Endodermal cell (in vitro differentiated cells): ENCODE measurements around the gene MARK4. TPM values are rescaled to one million over a fixed set of nuclear protein-coding genes. Genes with fewer than 3 reads are reported as not detected.

Source experiments
- DNase-seq: peaks from one replicate; pipeline ENCODE4 v3.0.0-alpha.2; 2017
- H3K27ac ChIP-seq: 2 replicates; pipeline ENCODE4 v1.5.1; 2013; ENCODE audit warnings: mild to moderate bottlenecking, low read depth, low read length, moderate library complexity
- H3K27me3 ChIP-seq: 2 replicates; pipeline ENCODE4 v1.6.1; 2013; ENCODE audit warnings: mild to moderate bottlenecking, low read length, moderate library complexity; ENCODE audit not compliant: insufficient read depth, control insufficient read depth, poor library complexity, severe bottlenecking
- H3K36me3 ChIP-seq: 2 replicates; pipeline ENCODE4 v1.7.0; 2013; ENCODE audit warnings: mild to moderate bottlenecking, low read length, moderate library complexity; ENCODE audit not compliant: control insufficient read depth, insufficient read depth
- H3K4me1 ChIP-seq: one replicate; pipeline ENCODE4 v1.7.0; 2013; ENCODE audit warnings: low read length; ENCODE audit not compliant: control insufficient read depth, insufficient read depth
- H3K4me3 ChIP-seq: 2 replicates; pipeline ENCODE4 v1.5.1; 2013; ENCODE audit warnings: mild to moderate bottlenecking, low read length, moderate library complexity
- H3K9ac ChIP-seq: 2 replicates; pipeline ENCODE4 v1.6.1; 2013; ENCODE audit warnings: mild to moderate bottlenecking, low read length, moderate library complexity; ENCODE audit not compliant: poor library complexity, severe bottlenecking; ENCODE audit errors: extremely low read depth
- H3K9me3 ChIP-seq: 2 replicates; pipeline ENCODE4 v1.6.1; 2013; ENCODE audit warnings: mild to moderate bottlenecking, low read length, moderate library complexity; ENCODE audit not compliant: control insufficient read depth
- H3K27ac Mint-ChIP-seq: 2 replicates; pipeline ENCODE4 v1.8.0; 2020; ENCODE audit warnings: mixed read lengths
- H3K27me3 Mint-ChIP-seq: 2 replicates; pipeline ENCODE4 v1.8.0; 2021; ENCODE audit warnings: mild to moderate bottlenecking, mixed read lengths; ENCODE audit not compliant: insufficient read depth
- H3K36me3 Mint-ChIP-seq: 2 replicates; pipeline ENCODE4 v1.8.0; 2020; ENCODE audit warnings: low read depth, mixed read lengths
- H3K4me1 Mint-ChIP-seq: 2 replicates; pipeline ENCODE4 v1.8.0; 2020; ENCODE audit warnings: mixed read lengths
- H3K4me3 Mint-ChIP-seq: 2 replicates; pipeline ENCODE4 v1.8.0; 2020; ENCODE audit warnings: mild to moderate bottlenecking, moderate library complexity, mixed read lengths
- H3K9me3 Mint-ChIP-seq: 2 replicates; pipeline ENCODE4 v1.8.0; 2020; ENCODE audit warnings: mild to moderate bottlenecking, mixed read lengths
- CTCF ChIP-seq: fragments of 200-600 bp; sonication (generic); conservative IDR thresholded peaks from 2 replicates; pipeline ENCODE4 v1.5.0; 2021; ENCODE audit warnings: antibody characterized with exemption, mild to moderate bottlenecking
- WGBS, 2 experiments: methylation state at CpG; one replicate each; pipeline versions ENCODE4 v1.1.5 to v1.1.7; 2013; ENCODE audit warnings: missing lambda C conversion rate in 2 of 2, mixed read lengths in 1 of 2; ENCODE audit not compliant: insufficient coverage in 1 of 2, insufficient read length in 1 of 2; 5-methylcytosine and 5-hydroxymethylcytosine counted together
- total RNA-seq, 2 donors: library from RNA; stranded (reverse); fragmentation: NEBNext Ultra II Directional in 1 of 2; extraction: Animal tissue kit (Norgen Biotek cat#: 25700) in 1 of 2; gene quantifications; 2 replicates in 1 of 2; 3 replicates in 1 of 2; pipeline ENCODE4 v1.2.1, GENCODE V29; 2021

Gene MARK4
- total RNA-seq, 2 donors from 2014 or later: 74.6 to 90.6 TPM

DNA sequence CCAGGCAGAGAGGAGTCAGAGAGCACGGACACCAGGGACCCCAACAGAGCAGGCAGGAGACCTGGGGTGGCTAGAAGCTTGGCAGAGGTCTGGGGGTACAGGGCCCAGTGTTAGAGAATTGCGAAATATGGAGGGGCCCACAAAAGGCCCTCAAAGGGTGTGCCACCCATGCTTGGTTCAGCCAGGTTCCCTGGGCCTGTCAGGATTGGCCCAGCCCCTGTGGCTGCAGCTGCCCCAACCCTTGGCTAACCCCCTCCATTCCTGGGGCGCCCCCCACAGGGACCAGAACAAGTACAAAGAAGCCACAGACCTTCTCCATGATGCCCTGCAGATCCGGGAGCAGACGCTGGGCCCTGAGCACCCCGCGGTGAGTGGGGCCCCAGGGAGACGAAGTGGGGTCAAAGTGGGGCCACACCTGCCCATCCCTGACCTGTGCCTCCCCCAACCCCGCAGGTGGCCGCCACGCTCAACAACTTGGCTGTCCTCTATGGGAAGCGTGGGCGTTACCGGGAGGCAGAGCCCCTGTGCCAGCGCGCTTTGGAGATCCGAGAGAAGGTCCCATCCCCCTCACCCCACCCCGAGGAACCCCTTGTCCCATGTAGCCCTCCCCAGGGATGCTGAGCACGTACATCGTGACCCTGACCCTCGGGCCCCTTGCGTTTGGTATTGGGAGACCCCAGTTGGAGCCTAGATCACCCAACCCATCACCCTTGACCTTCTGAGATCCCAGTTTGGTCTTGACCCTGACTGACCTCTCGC, 97.5 kb downstream of the MARK4 start:
- Histone ChIP-seq H3K9me3 (no peaks in the 10 kb centered on the region), H3K9ac (no peak overlapping the region), H3K4me3 (no peak overlapping the region), H3K4me1 (no peaks in the 10 kb centered on the region), H3K36me3 (peaks cover 26% of the 10 kb centered on the region), H3K27me3 (no peaks in the 10 kb centered on the region), H3K27ac (no peak overlapping the region)
- 95 to 98% methylated on average over 8 to 23 of the region's 23 CpGs for WGBS, 2 experiments
- Mint-ChIP-seq H3K4me1 (no peaks in the 10 kb centered on the region), H3K27me3 (no peaks in the 10 kb centered on the region), H3K36me3 (peaks cover 23% of the 10 kb centered on the region), H3K27ac (no peak overlapping the region), H3K4me3 (no peak overlapping the region), H3K9me3 (no peaks in the 10 kb centered on the region)
- DNase-seq: no peak
- TF ChIP-seq CTCF: no peak

- Histone ChIP-seq H3K4me3 (no peak overlapping the region), H3K36me3 (peaks cover 29% of the 10 kb centered on the region), H3K4me1 (no peaks in the 10 kb centered on the region), H3K27ac (no peak overlapping the region), H3K9me3 (no peaks in the 10 kb centered on the region), H3K9ac (no peak overlapping the region), H3K27me3 (no peaks in the 10 kb centered on the region)
- Mint-ChIP-seq H3K27me3 (no peaks in the 10 kb centered on the region), H3K9me3 (no peaks in the 10 kb centered on the region), H3K27ac (no peak overlapping the region), H3K36me3 (peaks cover 28% of the 10 kb centered on the region), H3K4me1 (no peaks in the 10 kb centered on the region), H3K4me3 (no peak overlapping the region)
- no peak for TF ChIP-seq CTCF
- DNase-seq: no peak
- 94% methylated on average over 2 to 3 of the region's 3 CpGs for WGBS, 2 experiments
Observed at GRCh38 chr19:45349126-45349415, 98.0 kb downstream of the MARK4 start.

GRCh38 chr19:45349430-45349941, 98.4 kb downstream of the MARK4 start:
- peaks cover 32% of the 10 kb centered on the region for H3K36me3 Mint-ChIP-seq
- 94 to 97% methylated on average over 13 to 17 of the region's 17 CpGs for WGBS, 2 experiments

More at GRCh38 chr19:45349430-45349941, 98.4 kb downstream of the MARK4 start:
- H3K4me1 ChIP-seq: no peaks in the 10 kb centered on the region
- Mint-ChIP-seq H3K4me1 (no peaks in the 10 kb centered on the region), H3K27me3 (no peaks in the 10 kb centered on the region), H3K9me3 (no peaks in the 10 kb centered on the region), H3K4me3 (no peak overlapping the region), H3K27ac (no peak overlapping the region)
- H3K9me3 ChIP-seq: no peaks in the 10 kb centered on the region
- no peak overlapping the region for H3K4me3 ChIP-seq
- TF ChIP-seq CTCF: no peak
- no peak overlapping the region for H3K9ac ChIP-seq
- H3K36me3 ChIP-seq: peaks cover 33% of the 10 kb centered on the region
- no peak overlapping the region for H3K27ac ChIP-seq
- DNase-seq: no peak
- no peaks in the 10 kb centered on the region for H3K27me3 ChIP-seq
